ENCODE data around the gene PEX11B. TPM values are rescaled to one million over a fixed set of nuclear protein-coding genes. Genes with fewer than 3 reads are reported as not detected.

The PEX11B gene
- total RNA-seq, 1 donor from 2014 or later: 24.4 TPM

DNA sequence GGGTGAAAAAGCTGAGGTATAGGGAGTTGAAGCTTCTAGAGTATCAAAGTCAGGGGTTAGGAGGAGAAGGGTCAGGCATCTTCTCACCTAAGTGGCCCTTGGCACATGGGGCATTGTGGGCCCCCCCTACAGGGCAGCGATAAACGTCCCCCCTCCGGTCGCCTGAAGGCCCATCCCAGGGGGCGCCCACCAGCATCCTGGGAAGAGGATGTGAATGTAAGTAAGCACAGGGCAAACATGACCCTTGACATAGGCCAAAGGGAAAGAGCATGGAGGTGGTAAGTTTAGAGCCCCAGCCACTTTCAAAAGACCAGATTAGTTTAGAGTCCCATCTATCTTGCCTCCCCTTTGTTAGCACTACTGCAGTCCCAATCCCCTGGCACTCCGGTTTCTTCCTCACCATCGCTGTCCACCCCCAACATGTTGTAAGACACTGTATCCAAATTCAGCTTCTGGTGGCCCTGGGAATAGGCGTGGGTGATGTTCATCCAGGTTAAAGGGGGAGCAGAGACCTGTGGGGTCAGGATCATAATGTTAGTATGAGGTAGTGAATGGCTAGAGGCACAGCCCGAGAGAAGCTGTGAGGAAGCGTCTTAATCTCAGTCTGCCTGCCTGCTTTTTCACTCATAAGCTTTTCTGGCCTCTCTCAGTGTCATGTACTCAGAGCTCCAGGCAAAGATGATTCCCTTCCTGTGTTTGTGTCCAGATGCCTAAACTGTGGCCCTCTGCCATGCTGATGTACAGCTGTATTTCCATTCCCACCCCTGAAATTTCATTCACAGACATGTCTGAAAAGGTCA lies 11.4 kb downstream of the PEX11B start:
- TF ChIP-seq, protein P1, sequence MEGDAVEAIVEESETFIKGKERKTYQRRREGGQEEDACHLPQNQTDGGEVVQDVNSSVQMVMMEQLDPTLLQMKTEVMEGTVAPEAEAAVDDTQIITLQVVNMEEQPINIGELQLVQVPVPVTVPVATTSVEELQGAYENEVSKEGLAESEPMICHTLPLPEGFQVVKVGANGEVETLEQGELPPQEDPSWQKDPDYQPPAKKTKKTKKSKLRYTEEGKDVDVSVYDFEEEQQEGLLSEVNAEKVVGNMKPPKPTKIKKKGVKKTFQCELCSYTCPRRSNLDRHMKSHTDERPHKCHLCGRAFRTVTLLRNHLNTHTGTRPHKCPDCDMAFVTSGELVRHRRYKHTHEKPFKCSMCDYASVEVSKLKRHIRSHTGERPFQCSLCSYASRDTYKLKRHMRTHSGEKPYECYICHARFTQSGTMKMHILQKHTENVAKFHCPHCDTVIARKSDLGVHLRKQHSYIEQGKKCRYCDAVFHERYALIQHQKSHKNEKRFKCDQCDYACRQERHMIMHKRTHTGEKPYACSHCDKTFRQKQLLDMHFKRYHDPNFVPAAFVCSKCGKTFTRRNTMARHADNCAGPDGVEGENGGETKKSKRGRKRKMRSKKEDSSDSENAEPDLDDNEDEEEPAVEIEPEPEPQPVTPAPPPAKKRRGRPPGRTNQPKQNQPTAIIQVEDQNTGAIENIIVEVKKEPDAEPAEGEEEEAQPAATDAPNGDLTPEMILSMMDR (IDR thresholded peaks at IDR 0.05; ENCODE audit: borderline replicate concordance): no peak
- Histone ChIP-seq H3K9me3 (replicated peaks) (no peaks in the 10 kb centered on the region), H3K4me3 (no peak overlapping the region), H3K27me3 (ENCODE audit: low read depth) (no peaks in the 10 kb centered on the region), H3K27ac (replicated peaks) (peak overlapping the region; percentile 70), H3K4me1 (peaks cover 28% of the 10 kb centered on the region), H3K36me3 (peaks cover 14% of the 10 kb centered on the region)
- intact Hi-C loops (cut with micrococcal nuclease): no loop called here
- DNase-seq: no peak

DNA sequence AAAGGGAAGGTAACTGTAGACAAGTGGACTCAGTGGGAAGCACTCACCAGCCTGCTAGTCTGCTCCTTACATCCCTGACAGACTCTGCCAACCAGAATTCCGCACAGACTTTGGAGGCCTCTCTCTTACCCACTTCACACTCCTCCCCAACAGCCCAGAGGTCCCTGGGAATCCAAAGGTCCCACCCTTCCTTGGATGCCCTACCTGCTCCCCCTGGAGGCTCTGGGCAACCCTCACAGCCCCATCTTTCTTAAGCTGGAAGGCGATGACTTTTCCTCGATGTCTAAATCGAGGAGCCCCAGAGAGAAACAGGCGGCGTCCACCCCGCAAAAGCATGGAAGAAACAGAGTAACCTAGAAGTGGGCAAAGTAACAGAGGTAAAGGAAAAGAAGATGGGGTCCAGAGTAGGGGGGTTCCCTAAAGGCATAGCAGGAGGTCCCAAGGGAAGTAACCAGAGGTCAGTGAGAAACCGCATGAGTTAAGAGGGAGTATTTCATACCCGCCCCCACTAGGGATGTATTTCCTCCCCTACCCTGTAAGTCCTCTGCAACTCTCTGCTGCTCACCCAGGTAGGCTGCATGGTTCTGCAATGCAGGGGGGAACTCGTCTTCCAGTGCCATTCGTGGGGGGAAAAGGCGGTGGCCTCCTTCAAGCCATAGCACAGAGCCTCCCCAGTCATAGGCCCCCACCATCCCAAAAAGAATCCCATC lies 17.1 kb downstream of the PEX11B start:
- Histone ChIP-seq H3K4me3 (no peak overlapping the region), H3K9me3 (replicated peaks) (no peaks in the 10 kb centered on the region), H3K36me3 (no peaks in the 10 kb centered on the region), H3K27me3 (ENCODE audit: low read depth) (no peaks in the 10 kb centered on the region), H3K27ac (replicated peaks) (no peak overlapping the region), H3K4me1 (no peaks in the 10 kb centered on the region)
- TF ChIP-seq, protein P1 (IDR thresholded peaks at IDR 0.05; ENCODE audit: borderline replicate concordance): no peak
- intact Hi-C loops (cut with micrococcal nuclease): no loop called here
- no peak for DNase-seq

- TF ChIP-seq, protein P1 (IDR thresholded peaks at IDR 0.05; ENCODE audit: borderline replicate concordance): no peak
- Histone ChIP-seq H3K4me3 (no peak overlapping the region), H3K9me3 (replicated peaks) (no peaks in the 10 kb centered on the region), H3K36me3 (no peaks in the 10 kb centered on the region), H3K27ac (replicated peaks) (no peak overlapping the region), H3K27me3 (ENCODE audit: low read depth) (no peaks in the 10 kb centered on the region), H3K4me1 (no peaks in the 10 kb centered on the region)
- intact Hi-C loops (cut with micrococcal nuclease): loop anchor here (10.0 kb wide), 1 partner anchor 116 kb away; no protein-coding TSS in a partner anchor
- no peak for DNase-seq
Measured at GRCh38 chr1:145898756-145899155, 19.8 kb downstream of the PEX11B start.

DNA sequence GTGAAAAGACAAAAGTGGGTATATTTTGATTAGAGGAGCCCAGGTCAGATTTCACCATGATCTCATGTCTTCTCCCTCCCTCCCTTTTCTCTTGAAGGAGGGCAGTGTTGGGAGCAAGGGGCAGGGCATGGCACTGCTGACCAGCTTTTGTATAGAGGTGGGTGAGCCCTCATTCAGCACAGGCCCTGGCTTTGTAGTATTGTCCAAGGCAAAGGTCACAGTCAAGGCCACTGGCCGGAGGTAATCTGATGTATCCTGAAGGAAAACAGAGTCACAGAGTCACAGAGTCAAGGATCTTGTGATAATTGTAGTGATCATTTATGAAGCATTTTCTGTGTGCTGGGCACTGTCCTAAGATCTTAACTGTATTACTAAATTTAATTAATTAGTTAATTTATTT lies 20.5 kb downstream of the PEX11B start:
- Histone ChIP-seq H3K9me3 (replicated peaks) (no peaks in the 10 kb centered on the region), H3K27me3 (ENCODE audit: low read depth) (no peaks in the 10 kb centered on the region), H3K27ac (replicated peaks) (no peak overlapping the region), H3K4me1 (peaks cover 4% of the 10 kb centered on the region), H3K36me3 (no peaks in the 10 kb centered on the region), H3K4me3 (no peak overlapping the region)
- intact Hi-C loops (cut with micrococcal nuclease): loop anchor here (10.0 kb wide), 1 partner anchor 117 kb away; no protein-coding TSS in a partner anchor
- TF ChIP-seq, protein P1 (IDR thresholded peaks at IDR 0.05; ENCODE audit: borderline replicate concordance): no peak
- no peak for DNase-seq

GRCh38 chr1:145895471-145895870 lies 23.0 kb downstream of the PEX11B start:
- no peaks in the 10 kb centered on the region for H3K36me3 ChIP-seq
- H3K27me3 ChIP-seq (ENCODE audit: low read depth): no peaks in the 10 kb centered on the region
- no peak overlapping the region for H3K4me3 ChIP-seq
- DNase-seq: no peak
- H3K27ac ChIP-seq (replicated peaks): no peak overlapping the region
- peaks cover 29% of the 10 kb centered on the region for H3K4me1 ChIP-seq
- no peaks in the 10 kb centered on the region for H3K9me3 ChIP-seq (replicated peaks)
- intact Hi-C loops (cut with micrococcal nuclease): loop anchor here (10.0 kb wide), 1 partner anchor 119 kb away; no protein-coding TSS in a partner anchor
- TF ChIP-seq, protein P1 (IDR thresholded peaks at IDR 0.05; ENCODE audit: borderline replicate concordance): no peak

Measured in left ventricle myocardium inferior (tissue), 1 donor.